Occipital lobe (tissue), 2 donors: ENCODE data around the gene KRTAP4-1. TPM values are rescaled to one million over a fixed set of nuclear protein-coding genes. Genes with fewer than 3 reads are reported as not detected.
"Not testable (repeated sequence)": the region's sequence is repeated elsewhere in the genome, so short reads cannot be mapped to it uniquely, and the experiment has no call there.

Source experiments
- DNase-seq: peaks from one replicate; lab custom pipeline; 2025; lab: John Stamatoyannopoulos, UW
- total RNA-seq: library from RNA; depleted of rRNA; stranded (reverse); fragments of >200 nt; gene quantifications from one replicate; pipeline ENCODE4 v1.2.3, GENCODE V29; 2014

KRTAP4-1 gene
- total RNA-seq, result not detected

DNA sequence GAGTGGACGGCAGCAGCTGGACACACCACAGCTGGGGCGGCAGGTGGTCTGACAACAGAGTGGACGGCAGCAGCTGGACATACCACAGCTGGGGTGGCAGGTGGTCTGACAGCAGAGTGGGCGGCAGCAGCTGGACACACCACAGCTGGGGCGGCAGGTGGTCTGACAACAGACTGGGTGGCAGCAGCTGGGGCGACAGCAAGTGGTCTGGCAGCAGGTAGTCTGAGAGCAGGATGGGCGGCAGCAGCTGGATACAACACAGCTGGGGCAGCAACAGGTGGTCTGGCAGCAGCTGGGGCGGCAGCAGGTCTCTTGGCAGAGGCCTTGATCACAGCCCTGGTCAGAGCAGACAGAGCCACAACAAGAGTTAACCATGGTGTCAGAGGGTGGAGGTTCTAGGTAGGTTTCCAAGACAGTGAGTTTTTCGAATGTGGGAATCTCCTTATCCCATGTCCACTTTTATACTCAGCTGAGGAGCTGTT lies at the start of gene KRTAP4-1:
KRTAP4-1 (minus strand) TSS at position 432 of the 482 bp plus-strand sequence; CDS start at position 375, 57 bp downstream.
- no peak for DNase-seq

DNA sequence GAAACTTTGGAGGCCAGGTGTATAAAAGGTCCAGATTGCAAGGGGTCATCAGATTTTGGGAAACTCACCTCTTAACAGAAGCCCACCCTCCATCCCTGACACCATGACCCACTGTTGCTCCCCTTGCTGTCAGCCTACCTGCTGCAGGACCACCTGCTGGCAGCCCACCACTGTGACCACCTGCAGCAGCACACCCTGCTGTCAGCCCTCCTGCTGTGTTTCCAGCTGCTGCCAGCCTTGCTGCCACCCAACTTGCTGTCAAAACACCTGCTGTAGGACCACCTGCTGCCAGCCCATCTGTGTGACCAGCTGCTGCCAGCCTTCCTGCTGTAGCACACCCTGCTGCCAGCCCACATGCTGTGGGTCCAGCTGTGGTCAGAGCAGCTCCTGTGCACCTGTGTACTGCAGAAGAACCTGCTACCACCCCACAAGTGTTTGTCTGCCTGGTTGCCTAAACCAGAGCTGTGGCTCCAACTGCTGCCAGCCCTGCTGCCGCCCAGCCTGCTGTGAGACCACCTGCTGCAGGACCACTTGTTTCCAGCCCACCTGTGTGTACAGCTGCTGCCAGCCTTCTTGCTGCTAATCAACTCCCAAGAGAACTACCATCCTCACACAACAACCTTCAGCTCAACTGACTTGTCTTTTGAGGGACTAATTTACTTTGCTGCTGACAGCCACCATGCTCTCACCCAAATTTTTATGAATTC lies 47.8 kb upstream of the KRTAP4-1 start, which contains the start of gene KRTAP9-3:
KRTAP9-3 (plus strand) TSS at position 51 of the 707 bp plus-strand sequence; CDS start at position 104, 53 bp downstream.
- not testable (repeated sequence) for DNase-seq

GRCh38 chr17:41231731-41232130 lies 47.0 kb upstream of the KRTAP4-1 start:
- no peak for DNase-seq

DNA sequence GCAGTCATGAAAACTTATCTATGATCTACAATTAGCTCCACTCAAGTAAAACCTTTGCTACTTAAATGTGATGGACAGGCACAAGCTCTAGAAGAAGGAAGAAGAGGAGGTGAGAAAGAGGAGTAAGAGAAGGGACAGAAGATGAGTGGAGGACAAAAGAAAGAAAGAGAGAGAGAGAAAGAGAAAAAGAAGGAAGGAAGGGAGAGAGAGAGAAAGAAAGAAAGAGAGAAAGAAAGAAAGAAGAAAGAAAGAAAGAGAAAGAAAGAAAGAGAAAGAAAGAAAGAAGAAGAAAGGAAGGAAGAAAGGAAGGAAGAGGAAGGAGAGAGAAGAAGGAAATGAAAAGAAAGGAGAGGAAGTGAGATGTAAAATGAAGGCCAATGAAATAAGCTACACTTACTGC lies 45.4 kb upstream of the KRTAP4-1 start:
- no peak for DNase-seq

DNA sequence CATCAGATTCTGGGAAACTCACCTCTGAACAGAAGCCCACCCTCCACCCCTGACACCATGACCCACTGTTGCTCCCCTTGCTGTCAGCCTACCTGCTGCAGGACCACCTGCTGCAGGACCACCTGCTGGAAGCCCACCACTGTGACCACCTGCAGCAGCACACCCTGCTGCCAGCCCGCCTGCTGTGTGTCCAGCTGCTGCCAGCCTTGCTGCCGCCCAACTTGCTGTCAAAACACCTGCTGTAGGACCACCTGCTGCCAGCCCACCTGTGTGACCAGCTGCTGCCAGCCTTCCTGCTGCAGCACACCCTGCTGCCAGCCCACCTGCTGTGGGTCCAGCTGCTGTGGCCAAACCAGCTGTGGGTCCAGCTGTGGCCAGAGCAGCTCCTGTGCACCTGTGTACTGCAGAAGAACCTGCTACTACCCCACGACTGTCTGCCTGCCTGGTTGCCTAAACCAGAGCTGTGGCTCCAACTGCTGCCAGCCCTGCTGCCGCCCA lies 41.9 kb upstream of the KRTAP4-1 start, which contains the start of gene KRTAP9-2:
KRTAP9-2 (plus strand) TSS at position 51 of the 498 bp plus-strand sequence; CDS start at position 58, 7 bp downstream.
- DNase-seq, result not testable (repeated sequence)

GRCh38 chr17:41226051-41226450 lies 41.3 kb upstream of the KRTAP4-1 start:
- no peak for DNase-seq

- no peak for DNase-seq
Measured at GRCh38 chr17:41223821-41224220, 39.1 kb upstream of the KRTAP4-1 start.

DNA sequence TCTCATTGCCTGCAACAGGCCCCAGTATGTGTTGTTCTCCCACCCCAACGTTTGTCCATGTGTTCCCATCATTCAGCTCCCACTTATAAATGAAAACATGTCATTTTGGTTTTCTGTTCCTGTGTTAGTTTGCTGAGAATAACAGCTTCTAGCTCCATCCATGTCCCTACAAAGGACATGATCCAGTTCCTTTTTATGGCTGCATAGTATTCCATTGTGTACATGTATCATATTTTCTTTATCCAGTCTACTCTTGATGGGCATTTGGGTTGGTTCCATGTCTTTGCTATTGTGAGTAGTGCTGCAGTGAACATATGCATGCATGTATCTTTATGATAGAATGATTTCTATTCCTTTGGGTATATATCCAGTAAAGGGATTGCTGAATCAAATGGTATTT lies 31.0 kb upstream of the KRTAP4-1 start:
- DNase-seq, result no peak

GRCh38 chr17:41212524-41213169 lies 27.9 kb upstream of the KRTAP4-1 start:
- no peak for DNase-seq

GRCh38 chr17:41211845-41212466 lies 27.2 kb upstream of the KRTAP4-1 start:
- no peak for DNase-seq

DNA sequence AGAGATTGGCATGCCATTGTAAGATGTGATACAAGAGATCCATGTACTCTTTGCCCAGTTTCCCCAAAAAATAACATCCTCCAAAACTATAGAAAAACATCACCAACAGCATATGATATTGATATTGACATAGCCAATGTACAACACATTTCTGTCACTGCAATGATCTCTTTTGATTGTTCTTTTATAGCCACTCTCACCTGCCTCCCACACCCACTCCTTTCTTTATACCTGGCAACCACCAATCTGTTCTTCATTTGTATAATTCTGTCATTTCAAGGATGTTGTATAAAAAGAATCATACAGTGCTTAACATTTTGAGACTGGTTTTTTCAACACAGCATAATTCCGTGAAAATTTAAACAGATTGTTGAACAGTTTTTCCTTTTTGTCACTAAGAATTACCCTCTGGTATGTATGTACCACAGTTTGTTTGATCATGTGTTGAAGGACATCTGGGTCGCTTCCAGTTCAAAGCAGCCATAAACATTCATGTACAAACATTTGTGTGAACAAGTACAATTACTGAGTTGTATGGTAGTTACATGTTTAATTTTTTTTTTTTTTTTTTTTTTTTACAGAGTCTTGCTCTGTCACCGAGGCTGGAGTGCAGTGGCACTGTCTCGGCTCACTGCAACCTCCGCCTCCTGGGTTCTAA lies 14.8 kb upstream of the KRTAP4-1 start:
- no peak for DNase-seq

GRCh38 chr17:41196068-41196467 lies 11.4 kb upstream of the KRTAP4-1 start:
- DNase-seq, result no peak

DNA sequence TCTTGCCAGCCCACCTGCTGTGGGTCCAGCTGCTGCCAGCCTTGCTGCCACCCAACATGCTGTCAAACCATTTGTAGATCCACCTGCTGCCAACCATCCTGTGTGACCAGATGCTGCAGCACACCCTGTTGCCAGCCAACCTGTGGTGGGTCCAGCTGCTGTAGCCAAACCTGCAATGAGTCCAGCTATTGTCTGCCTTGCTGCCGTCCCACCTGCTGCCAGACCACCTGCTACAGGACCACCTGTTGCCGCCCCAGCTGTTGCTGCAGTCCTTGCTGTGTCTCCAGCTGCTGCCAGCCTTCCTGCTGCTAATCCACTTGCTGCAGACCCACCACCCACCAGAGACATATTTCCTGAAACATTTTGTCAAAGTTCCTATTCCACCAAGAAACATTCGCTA lies 5.6 kb upstream of the KRTAP4-1 start:
- no peak for DNase-seq

GRCh38 chr17:41189837-41190318 lies 5.2 kb upstream of the KRTAP4-1 start, which contains the start of gene KRTAP9-1:
TSS of gene KRTAP9-1 (plus strand) at chr17:41189887. CDS start at chr17:41189887, 0 bp downstream.
- not testable (repeated sequence) for DNase-seq

DNA sequence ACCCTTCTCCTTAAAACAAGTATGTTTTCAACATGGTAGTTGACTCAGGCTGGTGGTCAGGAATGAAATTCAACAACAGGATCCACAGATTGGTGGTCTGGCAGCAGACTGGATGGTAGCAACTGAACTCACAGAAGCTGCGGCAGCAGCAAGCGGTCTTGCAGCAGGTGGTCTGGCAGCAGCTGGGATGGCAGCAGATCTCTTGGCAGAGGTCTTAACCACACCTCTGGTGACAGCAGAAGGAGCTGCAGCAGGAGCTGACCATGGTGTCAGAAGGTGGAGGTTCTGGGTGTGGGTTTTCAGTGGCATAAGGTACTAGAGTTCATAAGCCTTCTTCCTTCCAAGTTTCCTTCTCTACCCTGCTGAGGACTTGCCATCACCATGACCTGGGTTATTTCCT lies 2.2 kb upstream of the KRTAP4-1 start:
- DNase-seq, result no peak

- DNase-seq, result no peak
Measured at GRCh38 chr17:41185001-41185400, 290 bp upstream of the KRTAP4-1 start.

GRCh38 chr17:41178843-41179616 lies 5.7 kb downstream of the KRTAP4-1 start:
- DNase-seq, result no peak

- no peak for DNase-seq
Measured at GRCh38 chr17:41178341-41178740, 6.4 kb downstream of the KRTAP4-1 start.

DNA sequence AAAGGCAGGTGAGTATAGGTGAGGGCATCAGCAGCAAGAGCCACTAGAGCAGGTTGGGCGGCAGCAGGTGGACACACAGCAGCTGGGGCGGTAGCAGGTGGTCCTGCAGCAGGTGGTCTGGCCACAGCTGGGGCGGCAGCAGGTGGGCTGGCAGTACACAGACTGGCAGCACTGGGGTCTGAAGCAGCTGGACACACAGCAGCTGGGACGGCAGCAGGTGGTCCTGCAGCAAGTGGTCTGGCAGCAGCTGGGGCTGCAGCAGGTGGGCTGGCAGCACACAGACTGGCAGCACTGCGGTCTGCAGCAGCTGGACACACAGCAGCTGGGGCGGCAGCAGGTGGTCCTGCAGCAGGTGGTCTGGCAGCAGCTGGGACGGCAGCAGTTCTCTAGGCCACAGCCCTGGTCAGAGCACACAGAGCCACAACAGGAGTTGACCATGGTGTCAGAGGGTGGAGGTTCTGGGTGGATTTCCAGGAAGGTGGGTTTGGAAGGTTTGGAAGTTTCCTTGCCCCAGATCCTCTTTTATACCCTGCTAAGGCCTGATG lies 6.9 kb downstream of the KRTAP4-1 start, which contains the start of gene KRTAP4-2:
KRTAP4-2 (minus strand) TSS at position 495 of the 545 bp plus-strand sequence; CDS start at position 438, 57 bp downstream.
- no peak for DNase-seq
